HepG2 (cell line): Measurements from ENCODE around the gene TTC28. TPM values are rescaled to one million over a fixed set of nuclear protein-coding genes. Genes with fewer than 3 reads are reported as not detected.

Source experiments
- ATAC-seq: fragments of 200-7000 bp; cut with Tn5 transposase; 3 replicates; pipeline ENCODE4 v1.9.1; 2020; ENCODE audit warnings: mild to moderate bottlenecking, moderate library complexity
- BruUV-seq: library from RNA; stranded (reverse); fragments of 400-500 nt; replicated peaks from 2 replicates; lab custom pipeline; 2021; lab: Mats Ljungman, UMichigan
- CTCF ChIA-PET: fragments of 300-600 bp; formaldehyde crosslinking; extraction: SDS; loops from one replicate; lab custom pipeline; 2021; ENCODE audit warnings: low total read pairs, inconsistent platforms, low intra/inter-chr PET ratio; lab: Yijun Ruan, JAX
- POLR2A ChIA-PET: fragments of 350-600 bp; sonication (Branson Sonifier 250); formaldehyde crosslinking; loops from one replicate; lab custom pipeline; 2020; ENCODE audit warnings: antibody characterized with exemption, inconsistent platforms; lab: Yijun Ruan, JAX
- DNase-seq: peaks from one replicate; pipeline ENCODE4 v3.0.0-alpha.2; 2015; ENCODE audit warnings: low spot score
- FAIRE-seq: peaks from 3 replicates; lab custom pipeline; 2011; peaks lifted over from hg19 to GRCh38; lab: Jason Lieb, UNC
- H2AFZ ChIP-seq: one replicate; pipeline ENCODE4 v1.6.1; 2011; ENCODE audit warnings: low read length, inconsistent platforms
- H3K27ac ChIP-seq: fragments of 300-600 bp; 3 replicates; pipeline ENCODE4 v1.8.0; 2011; ENCODE audit warnings: mixed run types, mild to moderate bottlenecking, mixed read lengths, low read length, inconsistent platforms; ENCODE audit not compliant: insufficient read depth; ENCODE audit errors: extremely low read length
- H3K27me3 ChIP-seq, 2 experiments: fragments of 200-600 bp in 1 of 2; 2 replicates in 1 of 2; 3 replicates in 1 of 2; pipeline versions ENCODE4 v1.6.0 to v1.8.0; 2011; ENCODE audit warnings: low read length in 2 of 2, mild to moderate bottlenecking in 2 of 2, moderate library complexity in 2 of 2, inconsistent platforms in 1 of 2; ENCODE audit not compliant: insufficient read depth in 2 of 2, control insufficient read depth in 1 of 2
- H3K36me3 ChIP-seq, 2 experiments: fragments of 200-600 bp in 1 of 2; replicated peaks in 1 of 2; 2 replicates in 1 of 2; 3 replicates in 1 of 2; pipeline versions ENCODE4 v1.5.1 to v1.8.0; 2011; ENCODE audit warnings: low read length in 2 of 2, inconsistent platforms in 1 of 2; ENCODE audit not compliant: insufficient read depth in 2 of 2, control insufficient read depth in 1 of 2
- H3K4me1 ChIP-seq: 2 replicates; pipeline ENCODE4 v1.5.1; 2012; ENCODE audit warnings: low read length, inconsistent platforms; ENCODE audit not compliant: insufficient read depth
- H3K4me2 ChIP-seq: 2 replicates; pipeline ENCODE4 v1.6.0; 2011; ENCODE audit warnings: low read depth, low read length, inconsistent platforms
- H3K4me3 ChIP-seq, 3 experiments: fragments of 200-600 bp in 1 of 3; sonication (generic), shearing (Covaris generic) in 1 of 3; replicated peaks in 1 of 3; 2 replicates each; pipeline ENCODE4 v1.5.1; 2011 to 2016; ENCODE audit warnings: low read length in 3 of 3, inconsistent platforms in 2 of 3, low read depth in 2 of 3, mild to moderate bottlenecking in 2 of 3, control low read depth in 1 of 3, mixed read lengths in 1 of 3; ENCODE audit not compliant: insufficient read depth in 1 of 3
- H3K79me2 ChIP-seq: one replicate; pipeline ENCODE4 v1.6.1; 2011; ENCODE audit warnings: low read length, inconsistent platforms; ENCODE audit not compliant: insufficient read depth
- H3K9ac ChIP-seq: 2 replicates; pipeline ENCODE4 v1.6.0; 2011; ENCODE audit warnings: mild to moderate bottlenecking, low read depth, low read length, inconsistent platforms; ENCODE audit not compliant: insufficient read depth
- H3K9me3 ChIP-seq: 2 replicates; pipeline ENCODE4 v1.5.1; 2012; ENCODE audit warnings: mild to moderate bottlenecking, low read length
- H4K20me1 ChIP-seq: 2 replicates; pipeline ENCODE4 v1.6.0; 2011; ENCODE audit warnings: inconsistent platforms, mild to moderate bottlenecking, low read length, moderate library complexity; ENCODE audit not compliant: insufficient read depth
- ARNT ChIP-seq: fragments of 450-650 bp; IDR thresholded peaks from 2 replicates; pipeline ENCODE4 v1.6.1; 2017
- BHLHE40 ChIP-seq: IDR thresholded peaks from 2 replicates; pipeline ENCODE4 v1.6.1; 2011; ENCODE audit warnings: low read length, improper control_type of control experiment
- DNMT1 ChIP-seq: sonication (generic); formaldehyde crosslinking; IDR thresholded peaks from 2 replicates; pipeline ENCODE4 v1.5.1; 2020; ENCODE audit warnings: mild to moderate bottlenecking, missing genetic modification reagents
- KDM4B ChIP-seq: sonication (generic); formaldehyde crosslinking; IDR thresholded peaks from 2 replicates; pipeline ENCODE4 v1.4.0; 2020; ENCODE audit warnings: missing genetic modification reagents
- REL ChIP-seq: sonication (generic); formaldehyde crosslinking; conservative IDR thresholded peaks from 2 replicates; pipeline ENCODE4 v1.8.0; 2022; ENCODE audit warnings: mild to moderate bottlenecking, missing genetic modification reagents, moderate library complexity
- SIX4 ChIP-seq: sonication (generic); formaldehyde crosslinking; IDR thresholded peaks from 2 replicates; pipeline ENCODE4 v1.4.0; 2020; ENCODE audit warnings: missing genetic modification reagents
- SMAD3 ChIP-seq: sonication (generic); formaldehyde crosslinking; IDR thresholded peaks from 2 replicates; pipeline ENCODE4 v1.4.0; 2020; ENCODE audit warnings: missing genetic modification reagents
- SNRNP70 ChIP-seq: fragments of 200-400 bp; formaldehyde crosslinking; IDR thresholded peaks from 2 replicates; pipeline ENCODE4 v1.6.1; 2017; ENCODE audit warnings: mild to moderate bottlenecking, low read depth, low read length, moderate library complexity
- TMF1 ChIP-seq: sonication (generic); formaldehyde crosslinking; IDR thresholded peaks from 2 replicates; pipeline ENCODE4 v1.8.1; 2022; ENCODE audit warnings: low read depth, missing genetic modification reagents
- ZNF773 ChIP-seq: sonication (generic); formaldehyde crosslinking; IDR thresholded peaks from 2 replicates; pipeline ENCODE4 v1.4.0; 2020; ENCODE audit warnings: missing genetic modification reagents, borderline replicate concordance
- WGBS: methylation state at CpG from one replicate; pipeline ENCODE4 v1.1.6; 2017; ENCODE audit warnings: low lambda C conversion rate; 5-methylcytosine and 5-hydroxymethylcytosine counted together
- in situ Hi-C: cut with HindIII; loops from 2 replicates; pipeline ENCODE4 v1.10.0; 2017; ENCODE audit warnings: low pct_unique_long_range_greater_than_20kb; ENCODE audit not compliant: extremely low pct_ligation_motif_present
- intact Hi-C: fragments of 100-400 bp; cut with micrococcal nuclease; formaldehyde crosslinking; loops from one replicate; pipeline ENCODE4 v1.10.0; 2022; ENCODE audit not compliant: unreplicated experiment
- polyA plus RNA-seq, 8 experiments: library from polyadenylated mRNA; depleted of rRNA in 3 of 8; stranded (reverse) in 7 of 8; unstranded in 1 of 8; fragments of >200 nt; fragmentation: Illumina TruSeq in 4 of 8; extraction: Trizol in 4 of 8; gene quantifications; 2 replicates each; pipeline versions ENCODE4 v1.2.1 to v1.2.3, GENCODE V29; 2011 to 2016; ENCODE audit warnings: low read depth in 4 of 8, missing spikeins in 1 of 8, mixed read lengths in 1 of 8; ENCODE audit not compliant: insufficient read depth in 1 of 8
- total RNA-seq, 5 experiments: library from RNA; depleted of rRNA; stranded (reverse); fragments of >200 nt; fragmentation: Illumina TruSeq; extraction: Trizol; gene quantifications; 2 replicates each; pipeline ENCODE4 v1.2.3, GENCODE V29; 2016; ENCODE audit warnings: low read depth in 1 of 5
- TF ChIP-seq, protein P1 (sequence below): sonication (generic); formaldehyde crosslinking; IDR thresholded peaks from 2 replicates; pipeline ENCODE4 v1.8.0; 2022; ENCODE audit warnings: mild to moderate bottlenecking, missing genetic modification reagents, moderate library complexity
- TF ChIP-seq, protein P2 (sequence below): sonication (generic); formaldehyde crosslinking; IDR thresholded peaks from 2 replicates; pipeline ENCODE4 v1.5.0; 2020; ENCODE audit warnings: missing genetic modification reagents
- TF ChIP-seq, protein P3 (sequence below): sonication (generic); formaldehyde crosslinking; IDR thresholded peaks from 2 replicates; pipeline ENCODE4 v1.4.0; 2020; ENCODE audit warnings: missing genetic modification reagents, borderline replicate concordance
- TF ChIP-seq, protein P4 (sequence below): sonication (generic); formaldehyde crosslinking; IDR thresholded peaks from 2 replicates; pipeline ENCODE4 v1.9.0; 2022; ENCODE audit warnings: low read depth, missing genetic modification reagents
- TF ChIP-seq, protein P5 (sequence below): IDR thresholded peaks from 2 replicates; pipeline ENCODE4 v1.6.1; 2016; ENCODE audit warnings: missing biosample characterization, missing genetic modification reagents, low read depth

TTC28 gene
- total and polyA plus RNA-seq, 2 of the 13 experiments (the other 11 are each of a cell fraction or from before 2014, with no cell fraction given): 4.2 to 13.1 TPM

DNA sequence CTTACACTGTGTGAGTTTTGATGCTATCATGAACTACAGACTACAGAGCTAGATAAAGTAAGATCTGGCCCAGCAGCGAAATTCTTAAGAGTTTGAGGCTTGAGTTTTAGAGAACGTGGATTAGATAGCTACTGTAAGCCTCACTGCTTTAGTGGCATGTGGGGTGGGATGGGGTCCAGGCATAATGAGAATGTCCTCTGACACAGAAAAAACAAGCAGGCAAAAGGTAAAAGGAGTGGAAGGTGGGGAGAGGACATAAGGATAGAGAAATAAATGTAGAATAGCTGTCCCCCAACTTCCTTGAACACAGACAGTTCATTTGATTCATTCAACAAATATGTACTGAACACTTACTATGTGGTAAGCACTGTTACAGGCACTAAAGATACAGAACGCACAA lies 436.1 kb downstream of the TTC28 start (continued):
- TF ChIP-seq, protein P1, sequence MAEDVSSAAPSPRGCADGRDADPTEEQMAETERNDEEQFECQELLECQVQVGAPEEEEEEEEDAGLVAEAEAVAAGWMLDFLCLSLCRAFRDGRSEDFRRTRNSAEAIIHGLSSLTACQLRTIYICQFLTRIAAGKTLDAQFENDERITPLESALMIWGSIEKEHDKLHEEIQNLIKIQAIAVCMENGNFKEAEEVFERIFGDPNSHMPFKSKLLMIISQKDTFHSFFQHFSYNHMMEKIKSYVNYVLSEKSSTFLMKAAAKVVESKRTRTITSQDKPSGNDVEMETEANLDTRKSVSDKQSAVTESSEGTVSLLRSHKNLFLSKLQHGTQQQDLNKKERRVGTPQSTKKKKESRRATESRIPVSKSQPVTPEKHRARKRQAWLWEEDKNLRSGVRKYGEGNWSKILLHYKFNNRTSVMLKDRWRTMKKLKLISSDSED (CRISPR knock-in tag): no peak
- no peak for TF ChIP-seq DNMT1
- no peak for TF ChIP-seq ARNT
- TF ChIP-seq SIX4 (CRISPR knock-in tag): no peak
- no peak for TF ChIP-seq SMAD3
- TF ChIP-seq ZNF773: no peak
- TF ChIP-seq TMF1 (CRISPR knock-in tag): no peak
- no peak for TF ChIP-seq BHLHE40

DNA sequence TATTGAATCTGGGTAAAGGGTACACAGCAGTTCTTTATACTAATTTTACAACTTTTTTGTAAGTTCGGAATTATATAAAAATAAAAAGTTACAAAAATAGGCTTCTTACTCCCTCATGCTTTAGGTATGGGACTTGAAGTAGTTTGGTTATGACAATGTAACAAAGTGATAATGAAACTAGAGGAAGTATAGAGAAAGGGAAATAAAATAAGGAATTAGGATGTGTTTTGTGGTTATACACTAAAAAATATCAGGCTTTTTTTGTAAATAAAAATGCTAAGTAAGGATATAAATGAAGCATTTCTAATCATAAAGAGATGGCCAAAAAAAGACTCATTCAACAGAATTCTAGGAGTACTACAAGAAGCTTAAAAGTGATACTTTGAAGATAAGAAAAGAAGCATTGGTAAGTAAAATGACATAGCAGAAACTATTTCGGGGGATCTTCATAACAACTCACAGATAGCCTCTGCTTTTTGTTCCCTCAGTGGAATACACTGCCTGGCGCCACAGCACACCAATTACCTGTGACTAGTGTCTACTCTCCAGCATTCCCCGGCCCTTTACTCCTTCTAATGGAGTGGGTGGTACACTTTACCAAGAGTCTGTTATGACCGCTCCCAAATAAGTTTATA lies 437.9 kb downstream of the TTC28 start:
- Histone ChIP-seq H3K9ac (no peak overlapping the region), H3K4me1 (peaks cover 22% of the 10 kb centered on the region), H3K9me3 (no peaks in the 10 kb centered on the region), H3K36me3 (no peaks in the 10 kb centered on the region), H3K27me3 (no peaks in the 10 kb centered on the region), H3K4me3 (no peak overlapping the region), H3K27ac (no peak overlapping the region), H4K20me1 (no peaks in the 10 kb centered on the region), H3K4me2 (no peak overlapping the region), H2AFZ (no peak overlapping the region), H3K79me2 (no peaks in the 10 kb centered on the region)
- in situ Hi-C loops: no loop called here
- no peak for ATAC-seq
- no peak for DNase-seq
- WGBS: 96% methylated on average over 5 of the region's 5 CpGs
- intact Hi-C loops: no loop called here
- ChIA-PET POLR2A (no interaction called here), CTCF (no interaction called here)
- no TSS peak for BruUV-seq
- no peak for FAIRE-seq
- TF ChIP-seq, protein P2, sequence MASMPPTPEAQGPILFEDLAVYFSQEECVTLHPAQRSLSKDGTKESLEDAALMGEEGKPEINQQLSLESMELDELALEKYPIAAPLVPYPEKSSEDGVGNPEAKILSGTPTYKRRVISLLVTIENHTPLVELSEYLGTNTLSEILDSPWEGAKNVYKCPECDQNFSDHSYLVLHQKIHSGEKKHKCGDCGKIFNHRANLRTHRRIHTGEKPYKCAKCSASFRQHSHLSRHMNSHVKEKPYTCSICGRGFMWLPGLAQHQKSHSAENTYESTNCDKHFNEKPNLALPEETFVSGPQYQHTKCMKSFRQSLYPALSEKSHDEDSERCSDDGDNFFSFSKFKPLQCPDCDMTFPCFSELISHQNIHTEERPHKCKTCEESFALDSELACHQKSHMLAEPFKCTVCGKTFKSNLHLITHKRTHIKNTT (CRISPR knock-in tag): no peak
- TF ChIP-seq, protein P3, sequence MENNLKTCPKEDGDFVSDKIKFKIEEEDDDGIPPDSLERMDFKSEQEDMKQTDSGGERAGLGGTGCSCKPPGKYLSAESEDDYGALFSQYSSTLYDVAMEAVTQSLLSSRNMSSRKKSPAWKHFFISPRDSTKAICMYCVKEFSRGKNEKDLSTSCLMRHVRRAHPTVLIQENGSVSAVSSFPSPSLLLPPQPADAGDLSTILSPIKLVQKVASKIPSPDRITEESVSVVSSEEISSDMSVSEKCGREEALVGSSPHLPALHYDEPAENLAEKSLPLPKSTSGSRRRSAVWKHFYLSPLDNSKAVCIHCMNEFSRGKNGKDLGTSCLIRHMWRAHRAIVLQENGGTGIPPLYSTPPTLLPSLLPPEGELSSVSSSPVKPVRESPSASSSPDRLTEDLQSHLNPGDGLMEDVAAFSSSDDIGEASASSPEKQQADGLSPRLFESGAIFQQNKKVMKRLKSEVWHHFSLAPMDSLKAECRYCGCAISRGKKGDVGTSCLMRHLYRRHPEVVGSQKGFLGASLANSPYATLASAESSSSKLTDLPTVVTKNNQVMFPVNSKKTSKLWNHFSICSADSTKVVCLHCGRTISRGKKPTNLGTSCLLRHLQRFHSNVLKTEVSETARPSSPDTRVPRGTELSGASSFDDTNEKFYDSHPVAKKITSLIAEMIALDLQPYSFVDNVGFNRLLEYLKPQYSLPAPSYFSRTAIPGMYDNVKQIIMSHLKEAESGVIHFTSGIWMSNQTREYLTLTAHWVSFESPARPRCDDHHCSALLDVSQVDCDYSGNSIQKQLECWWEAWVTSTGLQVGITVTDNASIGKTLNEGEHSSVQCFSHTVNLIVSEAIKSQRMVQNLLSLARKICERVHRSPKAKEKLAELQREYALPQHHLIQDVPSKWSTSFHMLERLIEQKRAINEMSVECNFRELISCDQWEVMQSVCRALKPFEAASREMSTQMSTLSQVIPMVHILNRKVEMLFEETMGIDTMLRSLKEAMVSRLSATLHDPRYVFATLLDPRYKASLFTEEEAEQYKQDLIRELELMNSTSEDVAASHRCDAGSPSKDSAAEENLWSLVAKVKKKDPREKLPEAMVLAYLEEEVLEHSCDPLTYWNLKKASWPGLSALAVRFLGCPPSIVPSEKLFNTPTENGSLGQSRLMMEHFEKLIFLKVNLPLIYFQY: no peak
- TF ChIP-seq KDM4B (CRISPR knock-in tag): no peak
- TF ChIP-seq, protein P4, sequence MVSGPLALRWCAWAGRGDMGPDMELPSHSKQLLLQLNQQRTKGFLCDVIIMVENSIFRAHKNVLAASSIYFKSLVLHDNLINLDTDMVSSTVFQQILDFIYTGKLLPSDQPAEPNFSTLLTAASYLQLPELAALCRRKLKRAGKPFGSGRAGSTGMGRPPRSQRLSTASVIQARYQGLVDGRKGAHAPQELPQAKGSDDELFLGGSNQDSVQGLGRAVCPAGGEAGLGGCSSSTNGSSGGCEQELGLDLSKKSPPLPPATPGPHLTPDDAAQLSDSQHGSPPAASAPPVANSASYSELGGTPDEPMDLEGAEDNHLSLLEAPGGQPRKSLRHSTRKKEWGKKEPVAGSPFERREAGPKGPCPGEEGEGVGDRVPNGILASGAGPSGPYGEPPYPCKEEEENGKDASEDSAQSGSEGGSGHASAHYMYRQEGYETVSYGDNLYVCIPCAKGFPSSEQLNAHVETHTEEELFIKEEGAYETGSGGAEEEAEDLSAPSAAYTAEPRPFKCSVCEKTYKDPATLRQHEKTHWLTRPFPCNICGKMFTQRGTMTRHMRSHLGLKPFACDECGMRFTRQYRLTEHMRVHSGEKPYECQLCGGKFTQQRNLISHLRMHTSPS (CRISPR knock-in tag): no peak
- TF ChIP-seq SNRNP70: no peak
- TF ChIP-seq, protein P5, sequence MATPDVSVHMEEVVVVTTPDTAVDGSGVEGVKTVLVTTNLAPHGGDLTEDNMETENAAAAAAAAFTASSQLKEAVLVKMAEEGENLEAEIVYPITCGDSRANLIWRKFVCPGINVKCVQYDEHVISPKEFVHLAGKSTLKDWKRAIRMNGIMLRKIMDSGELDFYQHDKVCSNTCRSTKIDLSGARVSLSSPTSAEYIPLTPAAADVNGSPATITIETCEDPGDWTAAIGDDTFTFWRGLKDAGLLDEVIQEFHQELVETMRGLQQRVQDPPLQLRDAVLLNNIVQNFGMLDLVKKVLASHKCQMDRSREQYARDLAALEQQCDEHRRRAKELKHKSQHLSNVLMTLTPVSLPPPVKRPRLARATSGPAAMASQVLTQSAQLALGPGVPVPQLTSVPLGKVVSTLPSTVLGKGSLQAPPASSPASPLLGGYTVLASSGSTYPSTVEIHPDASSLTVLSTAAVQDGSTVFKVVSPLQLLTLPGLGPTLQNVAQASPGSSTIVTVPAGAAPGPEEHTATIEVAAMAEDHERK: no peak
- TF ChIP-seq REL (CRISPR knock-in tag): no peak
